ENCODE data around the gene FOXF2.

- TF ChIP-seq FOXA1 (IDR thresholded peaks at IDR 0.05) (no peak), FOXK2 (IDR thresholded peaks at IDR 0.05) (no peak), L3MBTL2 (conservative IDR thresholded peaks at IDR 0.05) (no peak), BHLHE40 (IDR thresholded peaks at IDR 0.05; ENCODE audit: borderline replicate concordance) (no peak), FOXM1 (IDR thresholded peaks at IDR 0.05; ENCODE audit: borderline replicate concordance) (no peak), SP1 (IDR thresholded peaks at IDR 0.05) (no peak), ZNF384 (IDR thresholded peaks at IDR 0.05) (no peak), NFRKB (IDR thresholded peaks at IDR 0.05) (no peak), ARNT (IDR thresholded peaks at IDR 0.05) (no peak)
Measured at GRCh38 chr6:1436334-1437306, 47.2 kb downstream of the FOXF2 start.
